Caco-2 (cell line): ENCODE measurements around the gene TTC33. TPM values are rescaled to one million over a fixed set of nuclear protein-coding genes. Genes with fewer than 3 reads are reported as not detected.

Experiments
- BruUV-seq: library from RNA; stranded (reverse); fragments of 400-500 nt; replicated peaks from 2 replicates; lab custom pipeline; 2021; lab: Mats Ljungman, UMichigan
- CTCF ChIA-PET: fragments of 300-600 bp; sonication (Branson Sonifier 250); formaldehyde crosslinking; loops from one replicate; lab custom pipeline; 2022; ENCODE audit warnings: antibody characterized with exemption; lab: Charles Lee
- POLR2A ChIA-PET: fragments of 300-600 bp; sonication (Branson Sonifier 250); formaldehyde crosslinking; loops from one replicate; lab custom pipeline; 2022; ENCODE audit warnings: antibody characterized with exemption; lab: Charles Lee
- DNase-seq, 2 experiments: peaks; one replicate each; pipeline versions ENCODE4 v3.0.0 to v3.0.0-alpha.2; 2020 to 2022
- H3K27me3 ChIP-seq: replicated peaks from 2 replicates; pipeline ENCODE4 v1.6.0; 2011; ENCODE audit warnings: low read length; ENCODE audit not compliant: control insufficient read depth, insufficient read depth
- H3K36me3 ChIP-seq: 2 replicates; pipeline ENCODE4 v1.5.1; 2011; ENCODE audit warnings: low read length; ENCODE audit not compliant: control insufficient read depth, insufficient read depth
- H3K4me1 ChIP-seq: fragments of 250-450 bp; sonication (Bioruptor Pico); 2 replicates; pipeline ENCODE4 v1.5.1; 2020; ENCODE audit warnings: mild to moderate bottlenecking
- H3K4me3 ChIP-seq: 2 replicates; pipeline ENCODE4 v1.5.1; 2011; ENCODE audit warnings: low read depth, mild to moderate bottlenecking, control low read depth, low read length
- H3K9me3 ChIP-seq: fragments of 250-450 bp; sonication (Bioruptor Pico); 2 replicates; pipeline ENCODE4 v1.5.1; 2020; ENCODE audit warnings: mild to moderate bottlenecking, moderate library complexity
- H3K27ac Mint-ChIP-seq: one replicate; pipeline ENCODE4 v1.8.0; 2022; ENCODE audit warnings: mixed read lengths; ENCODE audit not compliant: unreplicated experiment
- H3K27me3 Mint-ChIP-seq: one replicate; pipeline ENCODE4 v1.8.0; 2022; ENCODE audit warnings: mixed read lengths; ENCODE audit not compliant: insufficient read depth, unreplicated experiment
- H3K36me3 Mint-ChIP-seq: one replicate; pipeline ENCODE4 v1.8.0; 2022; ENCODE audit warnings: mild to moderate bottlenecking, mixed read lengths; ENCODE audit not compliant: insufficient read depth, unreplicated experiment
- H3K4me1 Mint-ChIP-seq: one replicate; pipeline ENCODE4 v1.8.0; 2022; ENCODE audit warnings: low read depth, mixed read lengths; ENCODE audit not compliant: unreplicated experiment
- H3K4me3 Mint-ChIP-seq: one replicate; pipeline ENCODE4 v1.8.0; 2022; ENCODE audit warnings: mild to moderate bottlenecking, moderate library complexity, mixed read lengths; ENCODE audit not compliant: unreplicated experiment
- H3K9me3 Mint-ChIP-seq: one replicate; pipeline ENCODE4 v1.8.0; 2022; ENCODE audit warnings: mixed read lengths; ENCODE audit not compliant: unreplicated experiment
- CTCF ChIP-seq, 2 experiments: fragments of 200-600 bp in 1 of 2; IDR thresholded peaks; 1 replicate in 1 of 2; 2 replicates in 1 of 2; pipeline versions ENCODE4 v1.5.1 to v1.8.0; 2011 to 2022; ENCODE audit warnings: antibody characterized with exemption in 1 of 2, control low read depth in 1 of 2, inconsistent platforms in 1 of 2, low read depth in 1 of 2, low read length in 1 of 2, mild to moderate bottlenecking in 1 of 2, moderate library complexity in 1 of 2; ENCODE audit not compliant: insufficient read depth in 1 of 2, severe bottlenecking in 1 of 2, unreplicated experiment in 1 of 2
- intact Hi-C: fragments of 100-400 bp; cut with micrococcal nuclease; formaldehyde crosslinking; loops from one replicate; pipeline ENCODE4 v1.10.0; 2022; ENCODE audit not compliant: unreplicated experiment
- total RNA-seq: library from RNA; stranded (reverse); gene quantifications from 2 replicates; pipeline ENCODE4 v1.2.3, GENCODE V29; 2022

TTC33 gene
- total RNA-seq, 1 experiment from 2014 or later = 8.6 TPM

GRCh38 chr5:40675396-40676133 lies 80.2 kb downstream of the TTC33 start:
- no peak overlapping the region for H3K4me3 Mint-ChIP-seq
- H3K9me3 ChIP-seq = no peaks in the 10 kb centered on the region
- BruUV-seq = no TSS peak
- H3K36me3 Mint-ChIP-seq = peaks cover 5% of the 10 kb centered on the region
- intact Hi-C loops = no loop called here
- no peak for DNase-seq
- no peaks in the 10 kb centered on the region for H3K9me3 Mint-ChIP-seq
- H3K4me1 ChIP-seq = peaks cover 6% of the 10 kb centered on the region
- TF ChIP-seq CTCF (IDR thresholded peaks at IDR 0.05; ENCODE audit: insufficient read depth in 1 of 2, low read depth in 1 of 2, low read length in 1 of 2, severe bottlenecking in 1 of 2, unreplicated experiment in 1 of 2) = no peak
- peaks cover 9% of the 10 kb centered on the region for H3K27me3 ChIP-seq
- H3K4me1 Mint-ChIP-seq = peaks cover 7% of the 10 kb centered on the region
- POLR2A ChIA-PET = no interaction called here
- no peaks in the 10 kb centered on the region for H3K36me3 ChIP-seq
- H3K4me3 ChIP-seq = no peak overlapping the region
- CTCF ChIA-PET = no interaction called here
- H3K27ac Mint-ChIP-seq = no peak overlapping the region
- H3K27me3 Mint-ChIP-seq = peaks cover 31% of the 10 kb centered on the region

GRCh38 chr5:40674661-40675235 lies 81.0 kb downstream of the TTC33 start:
- CTCF ChIA-PET = no interaction called here
- POLR2A ChIA-PET = no interaction called here
- intact Hi-C loops = no loop called here

GRCh38 chr5:40672425-40672824 lies 83.3 kb downstream of the TTC33 start:
- no peaks in the 10 kb centered on the region for H3K4me1 ChIP-seq
- H3K36me3 ChIP-seq = no peaks in the 10 kb centered on the region
- ChIA-PET POLR2A (no interaction called here), CTCF (no interaction called here)
- H3K27me3 Mint-ChIP-seq = peaks cover 21% of the 10 kb centered on the region
- peaks cover 6% of the 10 kb centered on the region for H3K4me1 Mint-ChIP-seq
- intact Hi-C loops = no loop called here
- H3K27me3 ChIP-seq = peaks cover 6% of the 10 kb centered on the region
- H3K4me3 ChIP-seq = no peak overlapping the region
- no peak overlapping the region for H3K27ac Mint-ChIP-seq
- no peak for DNase-seq
- TF ChIP-seq CTCF (IDR thresholded peaks at IDR 0.05; ENCODE audit: insufficient read depth in 1 of 2, low read depth in 1 of 2, low read length in 1 of 2, severe bottlenecking in 1 of 2, unreplicated experiment in 1 of 2) = no peak
- BruUV-seq = no TSS peak
- H3K9me3 ChIP-seq = no peaks in the 10 kb centered on the region
- no peaks in the 10 kb centered on the region for H3K9me3 Mint-ChIP-seq
- H3K36me3 Mint-ChIP-seq = no peaks in the 10 kb centered on the region
- no peak overlapping the region for H3K4me3 Mint-ChIP-seq

More at GRCh38 chr5:40674661-40675235, 81.0 kb downstream of the TTC33 start:
- DNase-seq = no peak
- Mint-ChIP-seq H3K27me3 (peaks cover 25% of the 10 kb centered on the region), H3K9me3 (no peaks in the 10 kb centered on the region), H3K4me3 (no peak overlapping the region), H3K4me1 (peaks cover 1% of the 10 kb centered on the region), H3K36me3 (no peaks in the 10 kb centered on the region), H3K27ac (no peak overlapping the region)
- no TSS peak for BruUV-seq
- Histone ChIP-seq H3K4me3 (no peak overlapping the region), H3K27me3 (peaks cover 8% of the 10 kb centered on the region), H3K36me3 (no peaks in the 10 kb centered on the region), H3K9me3 (no peaks in the 10 kb centered on the region), H3K4me1 (no peaks in the 10 kb centered on the region; the same call in 1 of the 2 replicates)
- TF ChIP-seq CTCF (IDR thresholded peaks at IDR 0.05; ENCODE audit: insufficient read depth in 1 of 2, low read depth in 1 of 2, low read length in 1 of 2, severe bottlenecking in 1 of 2, unreplicated experiment in 1 of 2) = no peak
